ENCODE measurements around the gene GNAT3. TPM values are rescaled to one million over a fixed set of nuclear protein-coding genes. Genes with fewer than 3 reads are reported as not detected.

Gene GNAT3
- total and polyA plus RNA-seq, 5 donors, result not detected

DNA sequence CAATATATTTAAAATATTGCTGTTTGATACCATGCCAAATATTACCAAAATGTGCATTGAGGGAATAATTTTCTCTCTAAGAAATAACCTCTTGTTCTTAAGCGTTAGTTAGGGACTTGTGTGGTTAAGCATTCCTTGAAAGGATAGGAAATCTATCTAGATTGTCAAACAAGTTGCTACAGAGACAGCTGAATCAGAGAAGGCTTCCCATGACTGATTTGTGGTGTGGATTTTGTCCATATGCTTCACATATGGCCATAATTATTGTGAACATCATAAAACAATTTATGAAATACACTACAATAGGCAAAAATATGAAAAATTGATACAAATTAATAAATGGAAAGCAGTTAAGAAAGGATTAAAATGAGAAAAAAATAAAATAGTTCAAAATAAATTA lies 96.3 kb downstream of the GNAT3 start:
- WGBS, result 86% methylated on average over 1 of the region's 1 CpG
- intact Hi-C loops (cut with DNase I), result no loop called here
- no peak for ATAC-seq

DNA sequence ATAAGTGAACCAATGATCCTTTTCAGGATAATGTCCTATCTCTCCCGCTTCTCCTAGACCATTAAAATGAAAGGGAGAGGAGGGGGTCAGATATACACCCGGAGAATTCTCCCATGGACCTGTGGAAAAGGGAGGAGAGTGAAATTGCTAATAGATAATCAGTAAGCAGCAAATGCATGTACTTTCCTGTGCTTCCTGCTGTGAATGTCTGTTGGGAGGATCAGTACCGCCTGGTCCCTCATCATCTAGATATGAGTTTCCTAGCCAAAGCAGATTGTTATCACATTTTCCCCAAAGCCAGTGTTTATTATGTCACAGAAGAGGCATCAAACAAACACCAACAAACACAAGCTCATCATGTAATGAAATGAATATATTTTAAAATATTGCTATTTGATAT lies 96.8 kb downstream of the GNAT3 start:
- DNase-seq, result no peak
- Histone ChIP-seq H3K4me3 (ENCODE audit: low read length) (no peak overlapping the region), H3K4me1 (ENCODE audit: control insufficient read depth, insufficient read depth, low read length) (no peaks in the 10 kb centered on the region), H3K27me3 (ENCODE audit: control insufficient read depth, insufficient read depth) (no peaks in the 10 kb centered on the region), H3K27ac (ENCODE audit: low read length) (no peak overlapping the region), H3K9me3 (ENCODE audit: control insufficient read depth, low read length) (no peaks in the 10 kb centered on the region)
- intact Hi-C loops (cut with DNase I), result no loop called here
- WGBS, result 84% methylated on average over 3 of the region's 3 CpGs
- ATAC-seq, result no peak

More for the DNA sequence above, 96.3 kb downstream of the GNAT3 start:
- DNase-seq, result no peak
- Histone ChIP-seq H3K27me3 (ENCODE audit: control insufficient read depth, insufficient read depth) (no peaks in the 10 kb centered on the region), H3K9me3 (ENCODE audit: control insufficient read depth, low read length) (no peaks in the 10 kb centered on the region), H3K27ac (ENCODE audit: low read length) (no peak overlapping the region), H3K4me3 (ENCODE audit: low read length) (no peak overlapping the region), H3K4me1 (ENCODE audit: control insufficient read depth, insufficient read depth, low read length) (no peaks in the 10 kb centered on the region)

DNA sequence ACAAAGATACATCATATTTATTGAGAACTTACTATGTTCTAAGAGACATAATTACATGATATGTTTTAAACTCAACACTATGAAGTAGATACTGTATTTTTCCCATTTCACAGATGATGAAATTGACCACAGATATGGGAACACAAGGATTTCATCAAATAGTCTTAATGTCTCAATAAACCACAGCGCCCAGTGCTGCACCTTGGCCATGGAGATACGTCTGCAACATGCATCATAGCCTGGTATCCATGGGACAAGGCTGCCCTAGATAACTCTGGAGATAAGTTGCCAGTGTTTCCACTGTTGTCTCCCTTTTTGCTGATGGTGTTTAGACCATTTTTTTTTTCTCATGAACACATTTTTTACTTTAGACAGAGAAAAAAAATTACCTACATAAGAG lies 97.5 kb downstream of the GNAT3 start:
- ATAC-seq, result no peak
- no peak overlapping the region for H3K27ac ChIP-seq (ENCODE audit: low read length)
- H3K9me3 ChIP-seq (ENCODE audit: control insufficient read depth, low read length), result no peaks in the 10 kb centered on the region
- WGBS, result 88% methylated on average over 2 of the region's 2 CpGs
- intact Hi-C loops (cut with DNase I), result no loop called here
- H3K4me3 ChIP-seq (ENCODE audit: low read length), result no peak overlapping the region
- H3K27me3 ChIP-seq (ENCODE audit: control insufficient read depth, insufficient read depth), result no peaks in the 10 kb centered on the region
- no peak for DNase-seq
- H3K4me1 ChIP-seq (ENCODE audit: control insufficient read depth, insufficient read depth, low read length), result no peaks in the 10 kb centered on the region

DNA sequence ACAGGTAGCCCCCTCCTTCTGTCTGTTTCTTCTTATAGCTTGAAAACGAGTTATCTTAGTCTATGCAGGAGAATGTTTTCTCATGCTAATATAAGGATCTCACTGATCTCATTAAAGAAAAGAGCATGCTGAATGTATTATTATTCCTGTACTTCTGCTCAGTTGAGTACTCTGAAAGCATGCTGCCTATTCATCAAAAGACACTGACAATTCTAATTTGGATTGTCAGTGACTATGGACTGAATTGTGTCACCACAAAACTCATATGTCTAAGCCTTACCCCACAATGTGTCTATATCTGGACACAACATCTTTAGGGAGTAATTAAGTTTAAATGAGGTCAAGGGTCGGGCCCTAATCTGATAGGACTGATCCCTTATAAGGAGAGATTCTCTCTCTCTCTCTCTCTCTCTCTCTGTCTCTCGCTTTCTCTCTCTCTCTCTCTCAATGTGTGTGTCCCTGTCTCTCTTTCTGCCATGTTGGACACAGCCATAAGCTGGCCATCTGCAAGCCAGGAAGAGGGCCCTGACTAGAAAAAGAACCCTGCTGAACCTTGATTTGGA lies 98.4 kb downstream of the GNAT3 start:
- H3K27ac ChIP-seq (ENCODE audit: low read length), result no peak overlapping the region
- H3K27me3 ChIP-seq (ENCODE audit: control insufficient read depth, insufficient read depth), result no peaks in the 10 kb centered on the region
- no peak for ATAC-seq
- H3K4me3 ChIP-seq (ENCODE audit: low read length), result no peak overlapping the region
- intact Hi-C loops (cut with DNase I), result no loop called here
- no peak for DNase-seq
- no peaks in the 10 kb centered on the region for H3K4me1 ChIP-seq (ENCODE audit: control insufficient read depth, insufficient read depth, low read length)
- WGBS, result 76% methylated on average over 3 of the region's 3 CpGs
- H3K9me3 ChIP-seq (ENCODE audit: control insufficient read depth, low read length), result no peaks in the 10 kb centered on the region

DNA sequence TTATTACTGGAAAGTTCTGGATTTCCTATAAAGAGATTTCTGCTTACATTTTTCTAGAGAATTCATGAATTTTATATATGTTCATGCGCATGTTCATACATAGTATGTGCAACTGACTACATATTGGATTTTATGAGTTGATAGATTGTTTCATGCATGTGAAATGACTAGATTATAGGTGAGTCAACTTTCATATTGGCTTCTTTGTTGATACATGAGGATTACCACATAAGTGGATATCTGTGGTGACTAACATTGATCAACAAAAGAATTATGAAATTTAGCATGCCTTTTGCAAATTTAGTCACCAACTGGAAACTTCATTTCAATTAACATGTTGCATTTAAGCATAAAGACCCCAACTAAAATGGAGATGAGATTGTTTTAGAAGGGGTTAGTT lies 99.0 kb downstream of the GNAT3 start:
- ATAC-seq (no peak), DNase-seq (no peak)
- Histone ChIP-seq H3K9me3 (ENCODE audit: control insufficient read depth, low read length) (no peaks in the 10 kb centered on the region), H3K4me1 (ENCODE audit: control insufficient read depth, insufficient read depth, low read length) (no peaks in the 10 kb centered on the region), H3K27me3 (ENCODE audit: control insufficient read depth, insufficient read depth) (no peaks in the 10 kb centered on the region), H3K27ac (ENCODE audit: low read length) (no peak overlapping the region), H3K4me3 (ENCODE audit: low read length) (no peak overlapping the region)
- intact Hi-C loops (cut with DNase I), result no loop called here
- 99% methylated on average over 1 of the region's 1 CpG for WGBS

- Histone ChIP-seq H3K4me3 (ENCODE audit: low read length) (no peak overlapping the region), H3K27ac (ENCODE audit: low read length) (no peak overlapping the region), H3K4me1 (ENCODE audit: control insufficient read depth, insufficient read depth, low read length) (no peaks in the 10 kb centered on the region), H3K27me3 (ENCODE audit: control insufficient read depth, insufficient read depth) (no peaks in the 10 kb centered on the region), H3K9me3 (ENCODE audit: control insufficient read depth, low read length) (no peaks in the 10 kb centered on the region)
- WGBS, result 40% methylated on average over 2 of the region's 2 CpGs
- DNase-seq (no peak), ATAC-seq (no peak)
- intact Hi-C loops (cut with DNase I), result no loop called here
These were observed 100.2 kb downstream of the GNAT3 start for GRCh38 chr7:80411621-80412020.

DNA sequence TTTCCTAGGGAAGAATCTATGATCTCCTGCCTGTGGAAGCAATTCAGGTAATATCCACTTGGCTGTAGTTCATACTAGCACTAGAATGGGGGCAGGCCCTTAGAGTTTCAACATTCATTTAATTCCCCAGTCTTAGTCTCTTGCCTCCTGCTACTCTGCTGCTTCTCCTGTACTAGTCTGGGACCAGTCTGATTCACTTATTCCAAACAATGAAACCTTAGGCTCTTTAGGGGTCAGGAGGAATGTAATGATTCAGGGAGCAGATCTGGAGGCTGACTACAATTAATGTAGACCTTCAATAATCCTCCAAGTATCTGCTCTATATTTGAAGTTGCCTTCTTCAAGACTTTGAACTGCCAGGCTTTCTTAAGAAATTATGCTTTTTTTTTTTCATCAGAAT lies 101.8 kb downstream of the GNAT3 start:
- Histone ChIP-seq H3K27me3 (ENCODE audit: control insufficient read depth, insufficient read depth) (no peaks in the 10 kb centered on the region), H3K9me3 (ENCODE audit: control insufficient read depth, low read length) (no peaks in the 10 kb centered on the region), H3K27ac (ENCODE audit: low read length) (no peak overlapping the region), H3K4me3 (ENCODE audit: low read length) (no peak overlapping the region), H3K4me1 (ENCODE audit: control insufficient read depth, insufficient read depth, low read length) (no peaks in the 10 kb centered on the region)
- intact Hi-C loops (cut with DNase I), result no loop called here
- DNase-seq, result no peak
- no peak for ATAC-seq

Other genes starting within 250 kb of the GNAT3 start
- 100 to 1,000 TPM; 460 to 639 (median 554) TPM for gene CD36, start 126.6 kb upstream of the GNAT3 start, total RNA-seq
- gene CD36, start 126.6 kb upstream of the GNAT3 start, polyA plus RNA-seq, result 570 TPM

Measured in right cardiac atrium (tissue), 5 donors.